Mesendoderm (in vitro differentiated cells): ENCODE data around the gene PPARA.

ENCODE experiments used
- DNase-seq: peaks from one replicate; pipeline ENCODE4 v3.0.0; 2013
- H2AK5ac ChIP-seq: 2 replicates; pipeline ENCODE4 v1.6.1; 2013; ENCODE audit warnings: low read length, inconsistent platforms
- H2BK120ac ChIP-seq: 2 replicates; pipeline ENCODE4 v1.6.1; 2013; ENCODE audit warnings: low read depth, mild to moderate bottlenecking, low read length, moderate library complexity, mixed read lengths
- H2BK15ac ChIP-seq: replicated peaks from 2 replicates; pipeline ENCODE4 v1.6.1; 2013; ENCODE audit warnings: low read depth, mild to moderate bottlenecking, moderate library complexity
- H2BK5ac ChIP-seq: 2 replicates; pipeline ENCODE4 v1.6.1; 2013; ENCODE audit warnings: low read length, inconsistent platforms
- H3K18ac ChIP-seq: 2 replicates; pipeline ENCODE4 v1.6.1; 2013; ENCODE audit warnings: mild to moderate bottlenecking, low read length, mixed read lengths
- H3K23ac ChIP-seq: one replicate; pipeline ENCODE4 v1.6.1; 2013; ENCODE audit warnings: low read length
- H3K27ac ChIP-seq: 2 replicates; pipeline ENCODE4 v1.5.1; 2013; ENCODE audit warnings: low read depth, mild to moderate bottlenecking, inconsistent platforms, low read length, moderate library complexity
- H3K27me3 ChIP-seq: 2 replicates; pipeline ENCODE4 v1.6.1; 2013; ENCODE audit warnings: low read length, control low read depth, mild to moderate bottlenecking, inconsistent platforms; ENCODE audit not compliant: insufficient read depth, poor library complexity
- H3K36me3 ChIP-seq: 2 replicates; pipeline ENCODE4 v1.6.1; 2013; ENCODE audit warnings: low read length, inconsistent platforms; ENCODE audit not compliant: control insufficient read depth, insufficient read depth
- H3K4ac ChIP-seq: one replicate; pipeline ENCODE4 v1.6.1; 2013; ENCODE audit warnings: low read depth, mild to moderate bottlenecking, low read length, moderate library complexity
- H3K4me1 ChIP-seq: 2 replicates; pipeline ENCODE4 v1.6.1; 2013; ENCODE audit warnings: low read depth, low read length, inconsistent platforms; ENCODE audit not compliant: control insufficient read depth
- H3K4me2 ChIP-seq: 2 replicates; pipeline ENCODE4 v1.6.1; 2013; ENCODE audit warnings: low read length
- H3K4me3 ChIP-seq: 2 replicates; pipeline ENCODE4 v1.5.1; 2013; ENCODE audit warnings: mild to moderate bottlenecking, low read length
- H3K56ac ChIP-seq: one replicate; pipeline ENCODE4 v1.6.1; 2013; ENCODE audit warnings: low read length
- H3K79me1 ChIP-seq: 2 replicates; pipeline ENCODE4 v1.6.1; 2013; ENCODE audit warnings: low read length, inconsistent platforms
- H3K79me2 ChIP-seq: 2 replicates; pipeline ENCODE4 v1.6.1; 2013; ENCODE audit warnings: mild to moderate bottlenecking, low read length; ENCODE audit not compliant: control insufficient read depth, insufficient read depth
- H3K9ac ChIP-seq: 2 replicates; pipeline ENCODE4 v1.6.1; 2013; ENCODE audit warnings: low read length, inconsistent platforms
- H4K5ac ChIP-seq: one replicate; pipeline ENCODE4 v1.6.1; 2013; ENCODE audit warnings: low read length
- H4K8ac ChIP-seq: one replicate; pipeline ENCODE4 v1.6.1; 2013; ENCODE audit warnings: low read depth, mild to moderate bottlenecking, control low read depth, low read length, moderate library complexity
- WGBS: extraction: QIAGEN DNeasy Blood & Tissue Kit; methylation state at CpG from one replicate; pipeline ENCODE4 v1.1.7; 2013; ENCODE audit warnings: low lambda C conversion rate, missing lambda C conversion rate; ENCODE audit not compliant: insufficient coverage; ENCODE audit errors: extremely low coverage; 5-methylcytosine and 5-hydroxymethylcytosine counted together

The PPARA gene

DNA sequence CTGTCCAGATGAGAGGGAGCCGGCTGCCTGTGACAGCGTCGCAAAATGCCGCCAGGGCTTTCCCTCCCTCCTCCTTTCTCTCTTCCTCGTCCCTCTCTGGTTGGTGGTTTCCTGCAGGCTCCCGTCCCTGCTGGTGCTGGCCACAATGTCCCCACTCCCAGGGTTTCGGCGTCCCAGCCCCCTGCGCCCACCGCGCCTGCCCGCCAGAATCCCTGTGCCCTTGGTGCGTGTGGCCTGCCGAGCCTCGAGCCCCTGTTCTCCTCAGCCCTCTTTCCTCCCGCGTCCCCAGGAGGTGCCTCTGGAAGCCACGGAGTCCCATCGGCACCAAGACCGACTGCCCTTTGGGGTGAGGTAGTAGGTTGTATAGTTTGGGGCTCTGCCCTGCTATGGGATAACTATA is 37.9 kb upstream of the PPARA start:
- Histone ChIP-seq H2BK120ac (no peak overlapping the region), H3K4ac (no peak overlapping the region), H3K36me3 (no peaks in the 10 kb centered on the region), H3K4me1 (no peaks in the 10 kb centered on the region), H3K18ac (no peak overlapping the region), H3K27me3 (no peaks in the 10 kb centered on the region), H3K4me2 (no peak overlapping the region), H3K4me3 (no peak overlapping the region), H4K8ac (no peak overlapping the region), H3K79me1 (no peaks in the 10 kb centered on the region), H3K9ac (no peak overlapping the region), H3K27ac (no peak overlapping the region), H3K23ac (no peak overlapping the region), H2BK5ac (no peak overlapping the region), H3K56ac (no peak overlapping the region), H2BK15ac (no peak overlapping the region), H4K5ac (no peak overlapping the region), H2AK5ac (no peak overlapping the region), H3K79me2 (no peaks in the 10 kb centered on the region)
- WGBS: no CpG with 5 or more reads among the region's 20 CpGs
- DNase-seq: no peak

DNA sequence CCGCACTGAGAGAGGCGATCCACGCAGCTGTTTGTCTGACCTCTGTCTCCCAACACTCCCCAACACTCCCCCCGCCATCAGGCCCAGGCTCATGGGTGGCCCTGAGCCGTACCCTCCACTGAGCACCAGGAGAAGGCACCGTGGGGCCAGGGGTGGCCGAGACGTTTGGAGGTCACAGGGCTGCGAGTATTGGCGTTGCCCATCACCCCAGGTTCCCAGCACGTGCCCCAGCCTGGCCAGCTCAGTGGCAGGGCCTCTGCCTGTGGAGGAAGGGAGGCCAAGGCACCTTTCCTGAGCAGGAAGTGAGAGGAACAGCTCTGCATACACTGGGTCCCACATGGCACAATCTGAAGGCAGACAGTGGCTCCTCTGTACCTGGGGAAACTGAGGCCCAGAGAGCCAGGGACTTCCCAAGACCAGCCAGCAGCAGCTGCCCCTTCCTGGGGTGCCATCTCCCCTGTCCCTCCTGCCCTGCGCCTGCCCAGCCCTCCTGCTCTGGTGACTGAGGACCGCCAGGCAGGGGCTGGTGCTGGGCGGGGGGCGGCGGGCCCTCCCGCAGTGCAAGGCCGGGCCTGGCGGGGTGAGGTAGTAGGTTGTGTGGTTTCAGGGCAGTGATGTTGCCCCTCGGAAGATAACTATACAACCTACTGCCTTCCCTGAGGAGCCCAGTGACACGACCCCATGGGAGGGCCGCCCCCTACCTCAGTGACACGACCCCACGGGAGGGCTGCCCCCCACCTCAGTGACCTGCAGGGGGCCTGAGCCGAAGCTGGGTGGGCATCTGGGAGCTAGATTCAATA is 37.0 kb upstream of the PPARA start:
- Histone ChIP-seq H3K4ac (no peak overlapping the region), H3K23ac (no peak overlapping the region), H3K79me2 (no peaks in the 10 kb centered on the region), H3K79me1 (no peaks in the 10 kb centered on the region), H3K36me3 (no peaks in the 10 kb centered on the region), H4K5ac (no peak overlapping the region), H4K8ac (no peak overlapping the region), H3K9ac (no peak overlapping the region), H2BK15ac (no peak overlapping the region), H3K18ac (no peak overlapping the region), H3K4me2 (no peak overlapping the region), H3K27me3 (no peaks in the 10 kb centered on the region), H2BK120ac (no peak overlapping the region), H2BK5ac (no peak overlapping the region), H2AK5ac (no peak overlapping the region), H3K56ac (no peak overlapping the region), H3K27ac (no peak overlapping the region), H3K4me3 (no peak overlapping the region), H3K4me1 (no peaks in the 10 kb centered on the region)
- no peak for DNase-seq
- WGBS: no CpG with 5 or more reads among the region's 25 CpGs

DNA sequence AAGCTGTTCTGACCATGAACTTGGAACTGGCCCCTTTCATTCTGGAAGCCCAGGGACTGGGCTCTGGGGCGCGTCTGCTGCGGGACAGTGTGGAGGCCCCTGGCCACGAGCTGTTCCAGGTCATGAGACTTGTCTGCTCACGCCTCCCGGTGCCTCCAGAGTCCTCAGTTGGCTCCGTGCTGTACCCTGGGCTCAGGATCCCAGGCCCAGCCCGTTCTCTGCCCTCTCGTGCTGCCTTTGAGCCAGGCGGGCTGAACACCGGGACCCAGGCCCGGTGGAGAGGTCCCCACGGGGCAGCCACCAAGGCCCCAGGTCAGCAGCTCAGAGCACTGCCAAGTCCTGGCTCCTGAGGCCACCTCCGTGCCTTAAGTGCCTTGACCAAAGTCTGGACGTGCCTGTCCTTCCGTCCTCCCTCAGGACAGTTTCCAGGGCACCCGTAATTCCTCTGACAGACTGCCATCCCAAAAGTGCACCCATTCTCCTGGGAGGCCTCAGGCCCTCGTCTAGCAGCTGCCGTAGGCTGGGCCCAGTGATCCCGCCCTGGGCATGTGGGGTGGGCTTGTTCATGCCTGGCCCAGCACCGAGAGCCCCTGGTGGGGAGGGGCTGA is 36.3 kb upstream of the PPARA start:
- Histone ChIP-seq H3K4me2 (no peak overlapping the region), H3K79me2 (no peaks in the 10 kb centered on the region), H3K4me3 (no peak overlapping the region), H2BK5ac (no peak overlapping the region), H4K5ac (no peak overlapping the region), H2BK15ac (no peak overlapping the region), H3K36me3 (no peaks in the 10 kb centered on the region), H3K27ac (no peak overlapping the region), H3K9ac (no peak overlapping the region), H3K4me1 (no peaks in the 10 kb centered on the region), H3K79me1 (no peaks in the 10 kb centered on the region), H3K56ac (no peak overlapping the region), H4K8ac (no peak overlapping the region), H3K23ac (no peak overlapping the region), H3K27me3 (no peaks in the 10 kb centered on the region), H3K18ac (no peak overlapping the region), H2AK5ac (no peak overlapping the region), H2BK120ac (no peak overlapping the region), H3K4ac (no peak overlapping the region)
- no CpG with 5 or more reads among the region's 21 CpGs for WGBS
- DNase-seq: no peak

DNA sequence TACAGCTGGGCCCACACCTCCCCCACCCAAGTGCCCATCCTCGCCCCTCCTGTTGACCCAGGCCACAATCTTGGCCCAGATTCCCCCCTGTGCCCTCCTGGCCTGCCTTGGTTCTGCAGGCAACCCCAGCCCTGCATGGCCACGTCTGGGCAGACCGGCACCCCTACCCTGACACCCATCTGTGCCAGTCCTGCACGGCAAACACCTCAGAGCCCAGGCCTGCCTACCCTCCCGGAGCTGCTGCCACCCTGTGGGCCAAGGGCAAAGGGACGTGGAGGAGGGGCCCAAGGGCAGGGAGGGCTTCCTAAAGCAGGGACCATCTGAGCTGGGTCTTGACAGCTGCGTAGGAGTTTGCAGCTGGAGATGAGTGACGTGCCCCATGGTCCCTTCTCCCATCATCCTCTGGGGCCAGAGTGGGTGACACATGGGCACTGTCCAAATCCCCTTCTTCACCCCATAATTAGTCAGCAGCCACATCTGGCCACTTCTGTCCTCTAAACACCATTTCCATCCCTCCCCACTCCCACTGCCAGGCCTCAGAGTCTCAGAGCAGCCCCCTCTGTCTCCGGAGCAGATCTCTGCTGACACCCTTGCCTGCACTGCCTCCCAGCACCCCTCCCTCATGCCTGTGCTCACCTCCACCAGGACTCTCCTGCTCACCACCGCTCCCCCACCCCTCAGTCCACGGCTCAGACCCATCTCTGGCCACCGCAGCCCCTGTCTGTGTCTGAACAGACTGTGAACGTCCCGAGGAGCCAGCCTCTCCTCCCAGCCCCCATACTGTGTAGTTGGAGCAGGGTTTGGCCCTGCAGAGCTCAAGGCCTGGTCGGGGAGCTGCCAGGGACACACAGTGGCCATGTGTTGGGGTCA is 35.6 kb upstream of the PPARA start:
- Histone ChIP-seq H3K9ac (no peak overlapping the region), H2AK5ac (no peak overlapping the region), H4K8ac (no peak overlapping the region), H3K79me2 (no peaks in the 10 kb centered on the region), H2BK15ac (no peak overlapping the region), H4K5ac (no peak overlapping the region), H3K27me3 (no peaks in the 10 kb centered on the region), H3K4me1 (no peaks in the 10 kb centered on the region), H3K56ac (no peak overlapping the region), H3K79me1 (no peaks in the 10 kb centered on the region), H3K36me3 (no peaks in the 10 kb centered on the region), H3K23ac (no peak overlapping the region), H3K4me2 (no peak overlapping the region), H3K18ac (no peak overlapping the region), H3K4ac (no peak overlapping the region), H3K4me3 (no peak overlapping the region), H3K27ac (no peak overlapping the region), H2BK120ac (no peak overlapping the region), H2BK5ac (no peak overlapping the region)
- DNase-seq: no peak
- WGBS: no CpG with 5 or more reads among the region's 15 CpGs

DNA sequence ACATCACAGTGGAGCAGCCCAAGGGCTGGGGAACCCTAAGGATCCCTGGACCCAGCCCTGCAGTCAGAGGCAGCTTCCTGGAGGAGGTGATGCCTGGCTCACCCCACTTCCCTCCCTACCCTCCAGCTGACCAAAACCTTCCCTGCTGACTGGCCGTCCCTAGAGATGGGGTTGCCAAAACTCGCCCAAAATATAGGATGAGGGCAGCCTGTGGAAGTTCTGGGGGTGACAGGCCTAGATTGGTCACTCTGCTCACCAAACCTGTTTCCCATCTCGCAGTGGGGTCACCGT is 35.0 kb upstream of the PPARA start:
- no peak overlapping the region for H3K18ac ChIP-seq
- no peak overlapping the region for H3K27ac ChIP-seq
- H3K4ac ChIP-seq: no peak overlapping the region
- H3K9ac ChIP-seq: no peak overlapping the region
- no peak overlapping the region for H3K56ac ChIP-seq
- H3K4me1 ChIP-seq: no peaks in the 10 kb centered on the region
- H2BK5ac ChIP-seq: no peak overlapping the region
- H3K36me3 ChIP-seq: no peaks in the 10 kb centered on the region
- H3K4me3 ChIP-seq: no peak overlapping the region
- H3K4me2 ChIP-seq: no peak overlapping the region
- DNase-seq: no peak
- H2AK5ac ChIP-seq: no peak overlapping the region
- H3K27me3 ChIP-seq: no peaks in the 10 kb centered on the region
- H2BK120ac ChIP-seq: no peak overlapping the region
- no peak overlapping the region for H3K23ac ChIP-seq
- no CpG with 5 or more reads among the region's 4 CpGs for WGBS
- no peak overlapping the region for H4K8ac ChIP-seq
- H3K79me2 ChIP-seq: no peaks in the 10 kb centered on the region
- no peaks in the 10 kb centered on the region for H3K79me1 ChIP-seq
- H2BK15ac ChIP-seq: no peak overlapping the region
- no peak overlapping the region for H4K5ac ChIP-seq
